ENCODE measurements around the gene RBFOX2.

DNA sequence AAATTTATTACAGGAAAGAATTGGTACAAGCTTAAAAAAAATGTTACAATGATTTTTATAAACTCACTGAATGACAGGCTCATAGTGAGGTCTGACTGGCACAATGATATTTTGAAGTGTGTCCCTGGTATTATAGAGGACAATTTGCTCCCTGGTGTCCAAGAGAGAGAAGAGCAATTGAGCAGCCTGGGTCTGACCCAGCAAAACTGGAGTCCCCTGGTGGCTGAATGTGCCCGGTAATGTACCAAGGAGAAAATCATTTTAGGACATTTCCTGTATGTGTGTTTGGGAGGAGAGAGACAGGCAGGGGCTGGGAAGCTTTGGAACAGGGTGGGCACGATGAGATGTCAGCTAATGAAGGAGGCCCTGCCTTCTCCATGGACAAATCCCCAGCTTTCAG is 185.7 kb downstream of the RBFOX2 start:
- TF ChIP-seq CREB1 (CRISPR knock-in tag; IDR thresholded peaks at IDR 0.05; ENCODE audit: low read depth) (no peak), REST (IDR thresholded peaks at IDR 0.05; ENCODE audit: unreplicated experiment) (no peak)

Measured in GM23338 (cell line).